NCI-H2107 treated with DMSO at 0.1 percent for 48 hours (cell line): ENCODE measurements around the gene FZD2.

Source experiments
- DNase-seq: peaks from one replicate; lab custom pipeline; 2025; ENCODE audit not compliant: unreplicated experiment; lab: John Stamatoyannopoulos, UW

The FZD2 gene

GRCh38 chr17:44606658-44607057, 49.4 kb downstream of the FZD2 start:
- no peak for DNase-seq

DNA sequence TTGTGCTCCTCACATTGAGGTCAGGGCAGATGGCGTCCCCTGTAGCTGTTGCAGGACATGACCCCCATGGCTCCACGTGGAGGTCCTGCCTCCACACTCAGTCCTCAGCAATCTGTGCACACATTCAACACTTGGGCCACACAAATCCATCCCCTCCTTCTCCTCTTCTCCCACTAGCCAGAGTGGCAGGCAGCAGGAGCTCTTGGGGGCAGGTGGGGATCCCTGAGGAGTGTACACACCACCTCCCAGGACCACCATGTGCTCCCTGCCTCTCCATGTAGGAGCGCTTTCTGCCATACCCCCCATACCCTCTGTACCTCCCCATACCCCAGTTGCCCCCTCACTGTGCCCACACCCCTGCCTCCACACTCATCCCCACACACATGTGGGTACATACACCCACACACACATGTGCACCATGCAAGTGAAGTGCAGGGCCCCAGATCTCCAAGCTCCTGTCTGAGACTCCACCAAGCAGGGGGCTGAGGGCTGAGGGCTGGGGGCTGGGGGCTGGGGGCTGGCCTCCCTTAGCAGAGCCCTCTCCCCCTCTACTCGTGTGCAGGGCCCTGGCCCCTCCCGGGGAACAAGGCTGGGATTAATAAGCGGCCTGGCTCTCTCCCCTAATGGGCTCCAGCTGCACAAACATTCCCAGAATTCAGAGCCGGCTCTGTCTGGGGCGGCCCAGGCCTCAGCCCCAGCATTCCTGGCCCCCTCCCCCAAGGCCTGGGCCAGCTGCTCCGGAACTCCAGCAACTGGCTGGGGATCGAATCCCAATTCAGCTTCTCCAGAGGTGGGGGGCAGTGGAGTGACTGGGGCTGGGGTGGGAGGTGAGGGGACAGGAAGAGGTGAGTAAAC, 50.8 kb downstream of the FZD2 start:
- peak; percentile 7 for DNase-seq

GRCh38 chr17:44608727-44609435, 51.6 kb downstream of the FZD2 start:
- peak; percentile 9 for DNase-seq

GRCh38 chr17:44610331-44610730, 53.0 kb downstream of the FZD2 start:
- DNase-seq: no peak
